Heart left ventricle (tissue), 13 donors: Measurements from ENCODE around the gene CLIP1.

Experiments used
- CTCF ChIP-seq, 12 donors: fragments of 200-600 bp; sonication (generic) in 4 of 12; IDR thresholded peaks; one replicate each; pipeline versions ENCODE4 v1.5.0 to v1.8.0; 2018 to 2022; ENCODE audit warnings: antibody characterized with exemption in 12 of 12, mild to moderate bottlenecking in 5 of 12
- POLR2A ChIP-seq, 2 donors: fragments of 450-650 bp; IDR thresholded peaks; one replicate each; pipeline ENCODE4 v1.6.1; 2017; ENCODE audit warnings: antibody characterized with exemption in 2 of 2, mild to moderate bottlenecking in 2 of 2, moderate library complexity in 2 of 2
- donor health status: ischemic (EF 13 %, LVEDD 7.1; RV severe dilation, severe dysfunction).
- donor health status: DM: no; HTN: yes; CAD: no.
- donor health status: DM: no; HTN: no; CAD: no.
- donor health status: ischemic (EF 25% LVEDD 6.9; RV normal size, moderate dysfunction).
- donor health status: ischemic (EF 25% LVEDD 5.7; RV mildly dilated, moderate dysfunction).
- donor health status: ischemic (EF 35%, LVEDD 5.7; RV mildly dilated, moderate dysfunction).
- donor health status: nonischemic (EF 11% LVEDD 7.7; RV severe dilation, severe dysfunction).
- donor health status: DM: yes; HTN: yes; CAD: no.
- donor health status: PGD.
- donor health status: ischemic (EF 29% LVEDD 5.4; RV normal size, mild dysfunction).
- donor health status: nonischemic (EF 23%, LVEDD 6.1; RV moderate dilation, normal function).

- TF ChIP-seq CTCF (IDR thresholded peaks at IDR 0.05) (no peak), POLR2A (IDR thresholded peaks at IDR 0.05) (no peak)
These were observed 37.6 kb upstream of the CLIP1 start for GRCh38 chr12:122460061-122460460.
